Fibroblast of lung (primary cell): ENCODE results near the gene FAM151B. TPM values are rescaled to one million over a fixed set of nuclear protein-coding genes. Genes with fewer than 3 reads are reported as not detected.

Experiments used
- DNase-seq, 2 donors: peaks; one replicate each; pipeline versions ENCODE4 v3.0.0 to v3.0.0-alpha.2; 2010; ENCODE audit warnings: low read depth in 2 of 2
- H2AFZ ChIP-seq: 2 replicates; pipeline ENCODE4 v1.5.1; 2012; ENCODE audit warnings: low read length, control low read depth, inconsistent platforms
- H3K27ac ChIP-seq: 2 replicates; pipeline ENCODE4 v1.5.1; 2011; ENCODE audit warnings: low read length, control low read depth; ENCODE audit not compliant: insufficient read depth
- H3K27me3 ChIP-seq: 2 replicates; pipeline ENCODE4 v1.5.1; 2011; ENCODE audit warnings: mild to moderate bottlenecking, low read length; ENCODE audit not compliant: control insufficient read depth, insufficient read depth
- H3K36me3 ChIP-seq: 2 replicates; pipeline ENCODE4 v1.5.1; 2011; ENCODE audit warnings: low read length; ENCODE audit not compliant: control insufficient read depth, insufficient read depth
- H3K4me1 ChIP-seq: 2 replicates; pipeline ENCODE4 v1.5.1; 2011; ENCODE audit warnings: low read length; ENCODE audit not compliant: control insufficient read depth, insufficient read depth; ENCODE audit errors: extremely low read depth
- H3K4me2 ChIP-seq: 2 replicates; pipeline ENCODE4 v1.5.1; 2011; ENCODE audit warnings: low read length, control low read depth; ENCODE audit not compliant: insufficient read depth; ENCODE audit errors: extremely low read depth
- H3K4me3 ChIP-seq, 4 experiments: fragments of 200-600 bp in 1 of 4; sonication (generic) in 1 of 4; replicated peaks in 1 of 4; 2 replicates each; pipeline ENCODE4 v1.5.1; 2011 to 2016; ENCODE audit warnings: low read length in 4 of 4, low read depth in 3 of 4, mild to moderate bottlenecking in 3 of 4, control low read depth in 2 of 4, inconsistent platforms in 1 of 4, mixed read lengths in 1 of 4; ENCODE audit not compliant: insufficient read depth in 1 of 4; ENCODE audit errors: control extremely low read depth in 1 of 4
- H3K79me2 ChIP-seq: 2 replicates; pipeline ENCODE4 v1.5.1; 2012; ENCODE audit warnings: mild to moderate bottlenecking, low read length, inconsistent platforms; ENCODE audit not compliant: control insufficient read depth, insufficient read depth
- H3K9ac ChIP-seq: 2 replicates; pipeline ENCODE4 v1.5.1; 2011; ENCODE audit warnings: mild to moderate bottlenecking, low read length, control low read depth; ENCODE audit not compliant: insufficient read depth
- H3K9me3 ChIP-seq: 2 replicates; pipeline ENCODE4 v1.5.1; 2012; ENCODE audit warnings: low read depth, low read length; ENCODE audit not compliant: control insufficient read depth, insufficient read depth
- H4K20me1 ChIP-seq: 2 replicates; pipeline ENCODE4 v1.5.1; 2011; ENCODE audit warnings: low read length; ENCODE audit not compliant: control insufficient read depth, insufficient read depth; ENCODE audit errors: extremely low read depth
- CTCF ChIP-seq, 2 donors: IDR thresholded peaks in 1 of 2; conservative IDR thresholded peaks in 1 of 2; 1 replicate in 1 of 2; 2 replicates in 1 of 2; pipeline ENCODE4 v1.5.1; 2011 to 2012; ENCODE audit warnings: low read length in 2 of 2, control low read depth in 1 of 2, inconsistent platforms in 1 of 2, low read depth in 1 of 2, mild to moderate bottlenecking in 1 of 2
- EZH2 ChIP-seq: IDR thresholded peaks from 2 replicates; pipeline ENCODE4 v1.5.1; 2012; ENCODE audit warnings: low read length, control low read depth, mild to moderate bottlenecking; ENCODE audit errors: missing control alignments
- polyA plus RNA-seq, 2 donors: library from polyadenylated mRNA; depleted of rRNA in 1 of 2; stranded (reverse) in 1 of 2; unstranded in 1 of 2; fragments of >200 nt; gene quantifications; 2 replicates each; pipeline ENCODE4 v1.2.1, GENCODE V29; 2011 to 2012; ENCODE audit warnings: missing spikeins in 1 of 2
- total RNA-seq: library from RNA; depleted of rRNA; stranded (reverse); fragments of >200 nt; gene quantifications from 2 replicates; pipeline ENCODE4 v1.2.1, GENCODE V29; 2014

Gene FAM151B
- total and polyA plus RNA-seq, 2 donors (not counting 1 experiment from before 2014, with no cell fraction given), result 4.8 to 4.9 TPM

GRCh38 chr5:80504833-80505232, 16.9 kb downstream of the FAM151B start:
- Histone ChIP-seq H4K20me1 (no peaks in the 10 kb centered on the region), H3K79me2 (no peaks in the 10 kb centered on the region), H3K9me3 (no peaks in the 10 kb centered on the region), H3K4me3 (no peak overlapping the region), H2AFZ (no peak overlapping the region), H3K27me3 (no peaks in the 10 kb centered on the region), H3K4me2 (no peak overlapping the region), H3K9ac (no peak overlapping the region), H3K27ac (no peak overlapping the region), H3K36me3 (no peaks in the 10 kb centered on the region), H3K4me1 (no peaks in the 10 kb centered on the region)
- no peak for DNase-seq
- TF ChIP-seq CTCF (conservative IDR thresholded peaks at IDR 0.05 in 1 of 2, IDR thresholded peaks at IDR 0.05 in 1 of 2; ENCODE audit: low read depth in 1 of 2, low read length in 2 of 2), result no peak
- no peak for TF ChIP-seq EZH2

GRCh38 chr5:80507663-80508062, 19.8 kb downstream of the FAM151B start:
- no peak for DNase-seq
- Histone ChIP-seq H3K4me2 (no peak overlapping the region), H3K9ac (no peak overlapping the region), H3K27me3 (no peaks in the 10 kb centered on the region), H3K27ac (no peak overlapping the region), H3K4me3 (no peak overlapping the region), H2AFZ (no peak overlapping the region), H3K4me1 (no peaks in the 10 kb centered on the region), H3K36me3 (no peaks in the 10 kb centered on the region), H3K79me2 (no peaks in the 10 kb centered on the region), H4K20me1 (no peaks in the 10 kb centered on the region), H3K9me3 (no peaks in the 10 kb centered on the region)
- TF ChIP-seq CTCF (conservative IDR thresholded peaks at IDR 0.05 in 1 of 2, IDR thresholded peaks at IDR 0.05 in 1 of 2; ENCODE audit: low read depth in 1 of 2, low read length in 2 of 2) (no peak), EZH2 (no peak)

- Histone ChIP-seq H3K27me3 (no peaks in the 10 kb centered on the region), H3K9me3 (no peaks in the 10 kb centered on the region), H3K36me3 (no peaks in the 10 kb centered on the region), H3K4me2 (no peak overlapping the region), H3K4me1 (no peaks in the 10 kb centered on the region), H3K27ac (no peak overlapping the region), H3K9ac (no peak overlapping the region), H3K79me2 (no peaks in the 10 kb centered on the region), H4K20me1 (no peaks in the 10 kb centered on the region), H3K4me3 (no peak overlapping the region), H2AFZ (no peak overlapping the region)
- no peak for TF ChIP-seq EZH2
- no peak for TF ChIP-seq CTCF (conservative IDR thresholded peaks at IDR 0.05 in 1 of 2, IDR thresholded peaks at IDR 0.05 in 1 of 2; ENCODE audit: low read depth in 1 of 2, low read length in 2 of 2)
- DNase-seq, result no peak
Measured at GRCh38 chr5:80508844-80509243, 20.9 kb downstream of the FAM151B start.
